ENCODE results near the gene HLTF. TPM values are rescaled to one million over a fixed set of nuclear protein-coding genes. Genes with fewer than 3 reads are reported as not detected.

Gene HLTF
- total and polyA plus RNA-seq, 2 of the 13 experiments (the other 11 are each of a cell fraction or from before 2014, with no cell fraction given), result 12.0 to 22.9 TPM

DNA sequence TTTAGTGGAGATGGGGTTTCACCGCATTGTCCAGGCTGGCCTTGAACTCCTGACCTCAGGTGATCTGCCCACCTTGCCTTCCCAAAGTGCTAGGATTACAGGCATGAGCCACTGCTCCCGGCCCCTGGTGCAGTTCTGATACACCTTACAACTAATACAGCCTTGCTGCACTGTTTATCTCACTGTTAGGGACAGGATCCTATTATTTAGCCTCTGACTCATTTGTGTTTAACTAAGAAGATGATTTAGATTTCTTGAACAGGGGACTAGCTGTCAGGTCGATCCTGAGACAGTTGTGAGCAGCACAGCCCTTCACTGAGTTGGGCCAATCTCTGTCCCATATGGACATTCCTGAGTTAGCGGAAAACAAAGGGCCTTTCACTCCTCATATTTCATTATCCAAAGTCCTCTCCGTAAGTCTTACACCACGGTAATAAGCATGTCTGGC is 75.8 kb downstream of the HLTF start (continued):
- TF ChIP-seq, protein P1, sequence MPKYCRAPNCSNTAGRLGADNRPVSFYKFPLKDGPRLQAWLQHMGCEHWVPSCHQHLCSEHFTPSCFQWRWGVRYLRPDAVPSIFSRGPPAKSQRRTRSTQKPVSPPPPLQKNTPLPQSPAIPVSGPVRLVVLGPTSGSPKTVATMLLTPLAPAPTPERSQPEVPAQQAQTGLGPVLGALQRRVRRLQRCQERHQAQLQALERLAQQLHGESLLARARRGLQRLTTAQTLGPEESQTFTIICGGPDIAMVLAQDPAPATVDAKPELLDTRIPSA (CRISPR knock-in tag; IDR thresholded peaks at IDR 0.05; ENCODE audit: borderline replicate concordance), result no peak
- no peak for TF ChIP-seq SALL2 (CRISPR knock-in tag; IDR thresholded peaks at IDR 0.05)
- no peak for TF ChIP-seq ATF5 (CRISPR knock-in tag; IDR thresholded peaks at IDR 0.05; ENCODE audit: low read depth)
- no peak for TF ChIP-seq ZSCAN22 (CRISPR knock-in tag; IDR thresholded peaks at IDR 0.05)
- no peak for TF ChIP-seq ZNF33A (CRISPR knock-in tag; IDR thresholded peaks at IDR 0.05; ENCODE audit: borderline replicate concordance)
- TF ChIP-seq PBX2 (CRISPR knock-in tag; IDR thresholded peaks at IDR 0.05), result no peak
- peak; percentile 45; the same call in 1 of the 2 replicates for TF ChIP-seq CEBPG (CRISPR knock-in tag; IDR thresholded peaks at IDR 0.05)
- no peak for TF ChIP-seq ZNF276 (CRISPR knock-in tag; IDR thresholded peaks at IDR 0.05; ENCODE audit: low read depth)
- no peak for TF ChIP-seq ZNF652 (CRISPR knock-in tag; IDR thresholded peaks at IDR 0.05; ENCODE audit: borderline replicate concordance, low read depth)
- peak; percentile 43; the same call in 1 of the 2 replicates for TF ChIP-seq MIXL1 (CRISPR knock-in tag; IDR thresholded peaks at IDR 0.05)
- TF ChIP-seq TBP (CRISPR knock-in tag; IDR thresholded peaks at IDR 0.05), result no peak
- peak; percentile 90; the same call in 1 of the 2 replicates for TF ChIP-seq ARID5B (CRISPR knock-in tag; IDR thresholded peaks at IDR 0.05)
- TF ChIP-seq NR2C2 (CRISPR knock-in tag; IDR thresholded peaks at IDR 0.05; ENCODE audit: borderline replicate concordance), result no peak
- TF ChIP-seq DNMT1 (CRISPR knock-in tag; IDR thresholded peaks at IDR 0.05), result no peak
- no peak for TF ChIP-seq TCF12 (IDR thresholded peaks at IDR 0.05)
- no peak for TF ChIP-seq TCF12 (CRISPR knock-in tag; IDR thresholded peaks at IDR 0.05)
- TF ChIP-seq ZNF768 (CRISPR knock-in tag; IDR thresholded peaks at IDR 0.05), result no peak
- TF ChIP-seq ISX (CRISPR knock-in tag; conservative IDR thresholded peaks at IDR 0.05), result no peak
- TF ChIP-seq, protein P2, sequence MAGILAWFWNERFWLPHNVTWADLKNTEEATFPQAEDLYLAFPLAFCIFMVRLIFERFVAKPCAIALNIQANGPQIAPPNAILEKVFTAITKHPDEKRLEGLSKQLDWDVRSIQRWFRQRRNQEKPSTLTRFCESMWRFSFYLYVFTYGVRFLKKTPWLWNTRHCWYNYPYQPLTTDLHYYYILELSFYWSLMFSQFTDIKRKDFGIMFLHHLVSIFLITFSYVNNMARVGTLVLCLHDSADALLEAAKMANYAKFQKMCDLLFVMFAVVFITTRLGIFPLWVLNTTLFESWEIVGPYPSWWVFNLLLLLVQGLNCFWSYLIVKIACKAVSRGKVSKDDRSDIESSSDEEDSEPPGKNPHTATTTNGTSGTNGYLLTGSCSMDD (CRISPR knock-in tag; IDR thresholded peaks at IDR 0.05), result no peak
- TF ChIP-seq ARID3A (IDR thresholded peaks at IDR 0.05; ENCODE audit: low read depth, low read length), result peak; percentile 14; the same call in 1 of the 2 replicates
